Activated gamma-delta T cell treated with anti-CD3 and anti-CD28 coated beads, Interleukin-2, amount 50 U/mL, for 16 hours (primary cell): ENCODE measurements around the gene CDH5.

Source experiments
- DNase-seq: peaks from one replicate; pipeline ENCODE4 v3.0.0-alpha.2; 2020; ENCODE audit warnings: low read depth

The CDH5 gene

DNA sequence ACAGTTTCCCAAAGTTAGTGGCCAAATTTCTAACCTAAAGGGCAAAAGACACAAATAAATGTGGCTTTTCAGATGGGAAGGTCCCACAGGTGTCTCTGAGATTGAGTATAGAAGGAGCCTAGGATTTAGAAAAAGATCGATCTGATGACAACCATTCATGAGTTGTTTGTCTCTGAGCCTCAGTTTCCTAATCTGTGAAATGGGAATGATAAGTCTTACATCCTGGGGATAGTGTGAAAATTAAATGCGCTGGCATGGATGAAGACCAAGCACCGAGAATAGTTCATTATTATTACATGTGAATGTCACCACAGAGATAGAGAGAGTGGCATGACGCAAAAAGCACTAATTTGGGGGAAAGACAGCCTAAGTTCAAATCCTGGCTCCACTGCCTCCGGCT is 7.2 kb downstream of the CDH5 start:
- no peak for DNase-seq

DNA sequence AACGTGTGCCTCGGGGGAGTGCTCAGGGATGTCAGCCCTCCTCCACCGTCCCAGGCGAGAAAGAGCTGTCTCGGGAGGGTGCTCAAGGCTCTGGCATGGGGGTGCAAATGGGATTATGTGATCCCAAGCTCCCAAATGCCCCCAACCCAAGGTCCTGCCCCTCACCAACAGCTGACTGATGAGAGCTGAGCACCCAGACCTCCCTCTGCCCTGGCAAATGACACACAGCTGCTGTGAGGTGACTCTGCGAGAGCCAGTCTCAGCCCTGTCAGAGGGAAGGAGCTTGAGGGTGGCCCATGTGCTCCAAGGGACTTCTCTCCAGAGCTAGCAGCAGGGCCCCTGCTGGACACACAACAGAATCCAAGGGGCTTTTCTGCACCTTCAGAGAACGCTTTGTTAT is 7.7 kb downstream of the CDH5 start:
- no peak for DNase-seq

DNA sequence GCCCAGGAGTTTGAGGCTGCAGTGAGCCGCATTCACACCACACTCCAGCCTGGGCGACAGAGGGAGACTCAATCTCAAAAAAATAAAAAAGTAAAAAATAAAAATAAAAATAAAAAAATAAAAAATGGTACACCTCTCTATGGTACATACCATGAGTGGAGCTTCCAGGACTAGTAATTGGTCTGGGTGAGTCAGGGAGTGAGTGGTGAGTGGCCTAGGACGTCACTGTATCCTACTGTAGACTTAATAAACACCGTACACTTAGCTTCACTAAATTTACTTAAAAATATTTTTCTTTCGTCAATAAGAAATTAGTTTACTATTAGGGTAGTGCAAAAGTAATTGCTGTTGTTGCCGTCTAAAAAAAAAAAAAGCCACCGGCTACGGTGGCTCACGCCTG is 9.0 kb downstream of the CDH5 start:
- no peak for DNase-seq

DNA sequence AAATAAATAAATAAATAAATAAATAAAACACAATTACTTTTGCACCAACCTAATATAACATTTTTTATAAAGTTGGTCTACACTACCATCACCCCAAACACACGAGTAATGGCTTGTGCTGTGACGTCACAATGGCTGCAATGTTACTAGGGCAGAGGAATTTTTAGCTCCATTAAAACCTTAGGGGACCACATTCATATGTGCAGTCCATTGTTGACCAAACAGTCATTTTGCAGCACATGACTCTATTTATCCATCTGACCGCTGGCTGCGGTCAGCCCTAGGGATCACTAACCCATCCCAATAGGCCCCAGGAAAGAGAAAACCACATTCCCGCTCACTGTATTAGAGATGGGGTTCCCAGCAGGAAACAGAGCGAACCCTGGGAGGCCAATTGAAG is 9.6 kb downstream of the CDH5 start:
- DNase-seq, result no peak

DNA sequence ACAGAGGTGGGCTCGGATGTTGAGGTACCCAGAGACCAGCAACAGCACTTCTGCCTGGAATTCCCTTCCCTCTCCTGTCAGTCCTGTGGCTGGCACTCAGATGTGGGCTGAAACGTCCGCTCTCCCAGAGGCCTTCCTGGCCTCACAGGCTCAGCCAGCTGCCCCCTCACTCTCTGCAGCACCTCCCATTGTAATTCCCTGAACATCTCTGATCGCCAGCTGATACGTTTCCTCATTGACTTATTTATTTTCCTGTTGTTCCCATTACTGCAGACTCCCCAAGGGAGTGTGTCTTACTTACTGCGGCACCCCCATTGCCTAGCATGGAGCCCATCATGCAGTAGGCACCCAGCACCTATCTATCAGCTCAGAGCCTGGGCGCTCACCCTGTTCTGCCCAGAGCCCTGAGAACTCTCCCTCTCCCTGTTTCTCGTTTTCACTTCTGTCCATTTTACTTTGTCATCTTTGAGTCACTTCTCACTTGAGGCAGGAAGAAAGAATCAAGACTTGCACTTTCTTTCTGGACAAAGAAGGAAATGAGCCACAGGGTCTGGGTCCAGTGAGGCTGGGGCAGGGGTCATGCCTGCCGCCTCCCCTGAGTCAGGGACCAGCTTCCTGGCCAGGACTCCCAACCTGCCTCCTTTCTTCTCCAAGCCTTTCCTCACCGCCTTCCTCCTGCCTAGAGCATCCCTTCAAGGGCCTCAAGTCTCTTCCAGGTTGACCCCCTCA is 10.2 kb downstream of the CDH5 start:
- no peak for DNase-seq

DNA sequence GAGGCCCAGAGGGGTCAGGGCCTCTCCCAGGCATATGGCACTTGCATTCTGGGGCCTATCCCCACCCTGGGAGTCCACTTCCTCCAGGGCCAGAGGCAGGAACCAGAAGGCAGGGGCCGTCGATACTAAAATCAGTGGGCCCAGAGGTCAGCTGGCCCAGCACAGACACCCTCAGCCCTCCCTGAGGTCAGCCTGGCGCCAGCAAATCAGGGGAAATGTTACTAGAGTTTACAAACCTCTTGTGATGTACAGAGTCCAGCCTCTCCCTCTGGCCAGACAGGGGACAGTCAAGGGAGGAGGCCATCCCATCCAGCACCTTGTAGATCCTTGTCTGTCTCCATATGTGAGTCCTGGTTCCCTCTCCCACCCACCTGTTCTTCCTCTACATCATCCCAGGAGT is 10.8 kb downstream of the CDH5 start:
- no peak for DNase-seq

DNA sequence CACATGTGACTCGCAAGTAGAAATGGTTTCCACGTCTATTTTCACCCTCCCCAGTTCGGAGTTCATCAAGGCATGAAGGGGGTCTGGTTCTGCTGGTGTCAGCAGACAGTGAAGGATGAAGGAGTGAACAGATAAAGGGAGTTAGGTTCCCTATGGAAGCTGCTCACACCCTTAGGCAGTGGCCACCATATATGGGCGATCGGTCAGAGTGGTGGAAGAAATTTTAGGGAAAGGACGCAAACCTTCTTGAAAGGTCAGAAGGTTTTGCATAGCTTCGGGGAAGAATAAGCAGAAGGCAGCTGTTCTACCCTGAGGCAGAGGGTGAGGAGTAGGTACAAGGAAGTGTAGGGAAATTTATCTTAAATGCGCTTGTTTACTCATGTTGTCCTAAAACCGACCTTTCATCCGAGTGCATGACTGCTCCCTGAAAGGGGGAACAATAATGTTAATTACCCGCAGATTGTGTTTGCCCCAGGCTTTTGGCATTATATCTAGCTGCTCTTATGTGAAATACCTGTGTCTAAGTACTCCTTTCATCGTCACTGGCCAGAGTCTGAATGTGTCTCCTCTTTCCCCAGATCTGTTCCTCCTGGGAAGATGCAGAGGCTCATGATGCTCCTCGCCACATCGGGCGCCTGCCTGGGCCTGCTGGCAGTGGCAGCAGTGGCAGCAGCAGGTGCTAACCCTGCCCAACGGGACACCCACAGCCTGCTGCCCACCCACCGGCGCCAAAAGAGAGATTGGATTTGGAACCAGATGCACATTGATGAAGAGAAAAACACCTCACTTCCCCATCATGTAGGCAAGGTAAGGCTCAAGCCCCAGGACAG is 12.5 kb downstream of the CDH5 start:
- no peak for DNase-seq

DNA sequence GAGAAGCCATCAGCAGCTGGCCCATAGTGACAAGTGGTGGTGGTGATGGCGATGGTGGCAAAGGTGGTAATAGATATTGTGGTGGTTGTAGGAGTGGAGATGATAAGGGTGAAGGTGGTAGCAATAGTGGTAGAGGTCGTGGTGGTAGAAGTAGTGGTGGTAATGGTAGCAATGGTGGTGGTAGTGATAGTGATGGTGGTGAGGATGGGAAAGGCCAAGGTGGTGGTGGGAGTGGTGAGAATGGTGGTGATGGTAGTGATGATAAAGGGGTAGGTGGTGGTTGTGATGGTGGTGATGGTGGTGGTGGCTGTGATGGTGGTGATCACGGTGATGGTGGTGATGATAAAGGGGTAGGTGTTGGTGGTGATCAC is 13.1 kb downstream of the CDH5 start:
- DNase-seq, result no peak

DNA sequence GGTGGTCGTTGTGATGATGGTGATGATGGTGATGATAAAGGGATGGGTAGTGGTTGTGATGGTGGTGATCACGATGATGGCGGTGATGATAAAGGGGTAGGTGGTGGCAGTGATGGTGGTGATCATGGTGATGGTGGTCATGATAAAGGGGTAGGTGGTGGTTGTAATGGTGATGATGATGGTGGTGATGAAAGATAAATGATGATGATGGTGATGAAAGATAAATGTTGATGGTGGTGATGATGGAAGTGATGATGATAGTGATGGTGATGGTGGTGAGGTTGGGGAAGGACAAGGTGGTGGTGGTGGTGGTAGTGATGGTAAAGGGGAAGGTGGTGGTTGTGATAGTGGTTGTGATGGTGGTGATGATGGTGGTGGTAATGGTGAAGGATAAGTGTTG is 13.9 kb downstream of the CDH5 start:
- no peak for DNase-seq

DNA sequence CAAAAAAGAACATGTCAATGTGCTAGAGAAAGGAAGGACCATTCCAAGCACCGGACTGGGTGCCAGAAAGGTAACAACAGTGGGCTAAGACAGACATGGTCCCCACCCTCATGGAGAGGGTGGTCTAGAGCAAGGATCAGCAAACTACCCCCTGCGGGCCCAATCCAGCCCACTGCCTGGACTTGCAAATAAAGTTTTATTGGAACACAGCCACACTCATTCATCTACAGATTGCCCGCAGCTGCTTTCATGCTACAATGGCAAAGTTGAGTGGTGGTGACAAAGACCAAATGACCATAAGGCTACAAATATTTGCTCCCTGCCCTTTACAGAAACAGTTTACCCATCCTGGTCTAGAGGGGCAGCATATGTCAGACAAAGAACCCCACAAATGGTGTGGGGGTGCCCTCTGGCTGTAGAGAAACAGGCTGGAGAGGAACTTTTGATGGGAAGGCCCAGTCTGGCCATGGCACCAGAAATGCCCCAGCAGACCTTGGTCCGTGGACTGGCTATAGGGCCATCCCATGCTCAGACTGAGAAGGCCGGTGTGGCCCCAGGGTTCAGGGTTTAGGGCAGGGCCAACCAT is 15.2 kb downstream of the CDH5 start:
- no peak for DNase-seq

DNA sequence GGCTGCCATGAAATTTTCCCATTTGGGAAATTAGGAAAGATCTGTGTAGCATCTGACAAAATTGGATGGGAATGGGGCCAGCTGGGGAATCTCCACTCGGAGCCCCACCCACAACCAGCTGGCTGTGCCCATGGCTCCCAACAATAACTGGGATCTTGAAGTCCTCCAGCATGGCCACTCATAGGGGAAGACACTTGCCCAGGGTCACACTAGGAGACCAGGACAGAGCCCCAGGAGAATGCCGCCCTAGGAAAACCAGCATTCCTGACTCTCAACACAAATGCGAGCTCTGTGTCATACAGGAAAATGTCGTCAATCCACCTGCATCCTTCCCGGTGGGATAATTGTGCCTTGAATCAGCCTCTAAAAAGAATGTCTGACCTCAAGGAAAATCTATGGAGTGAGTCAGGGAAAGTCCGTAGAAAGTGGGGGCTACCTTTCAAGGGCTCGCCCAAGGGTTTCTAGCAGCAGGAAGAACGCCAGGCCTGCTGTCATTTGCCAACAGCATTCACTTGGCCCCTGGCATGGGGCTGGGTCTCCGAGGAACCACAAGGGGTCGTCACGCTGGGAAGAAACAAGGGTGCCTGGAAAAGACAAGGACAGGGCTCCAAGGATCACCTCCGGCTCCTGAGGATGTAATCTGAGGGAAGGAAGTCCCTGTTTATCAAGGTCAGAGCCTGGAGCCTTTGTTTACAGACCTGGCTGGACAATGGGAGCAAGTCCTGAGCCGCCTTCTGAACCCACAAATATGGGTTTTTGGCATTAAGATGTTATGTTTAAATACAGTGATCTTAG is 15.9 kb downstream of the CDH5 start:
- DNase-seq, result no peak

DNA sequence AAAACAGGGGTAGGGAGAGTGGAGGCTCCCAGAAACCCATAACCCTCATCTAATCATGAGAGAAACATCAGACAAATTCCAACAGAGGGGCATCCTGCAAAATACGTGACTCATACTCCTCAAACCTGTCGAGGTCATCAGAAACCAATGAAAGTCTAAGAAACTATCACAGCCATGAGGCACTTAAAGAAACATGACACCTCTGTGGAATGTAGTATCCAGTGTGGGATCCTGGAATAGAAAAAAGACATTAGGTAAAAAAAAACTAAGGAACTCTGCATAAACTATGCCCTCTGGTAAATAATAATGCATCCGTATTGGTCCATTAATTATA is 16.4 kb downstream of the CDH5 start:
- DNase-seq, result no peak

DNA sequence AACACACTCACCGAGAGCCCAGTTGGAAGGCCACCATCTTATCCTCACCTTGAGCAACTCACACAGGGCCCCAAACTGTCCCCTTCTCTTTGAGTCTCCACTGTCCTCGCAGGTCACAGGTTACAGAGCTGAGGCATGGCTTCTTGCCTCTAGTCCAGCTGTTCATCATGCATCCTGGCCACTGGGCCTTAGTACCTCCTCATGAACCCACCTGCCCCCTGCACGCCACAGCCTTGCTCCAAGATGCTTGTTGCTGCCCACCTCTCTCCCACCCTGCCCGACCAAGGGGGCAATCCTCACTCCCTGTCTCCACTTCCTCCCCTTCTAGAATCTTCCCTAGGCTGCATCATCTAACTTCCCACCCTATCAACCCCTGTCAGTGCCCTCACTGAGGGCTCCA is 17.1 kb downstream of the CDH5 start:
- no peak for DNase-seq

DNA sequence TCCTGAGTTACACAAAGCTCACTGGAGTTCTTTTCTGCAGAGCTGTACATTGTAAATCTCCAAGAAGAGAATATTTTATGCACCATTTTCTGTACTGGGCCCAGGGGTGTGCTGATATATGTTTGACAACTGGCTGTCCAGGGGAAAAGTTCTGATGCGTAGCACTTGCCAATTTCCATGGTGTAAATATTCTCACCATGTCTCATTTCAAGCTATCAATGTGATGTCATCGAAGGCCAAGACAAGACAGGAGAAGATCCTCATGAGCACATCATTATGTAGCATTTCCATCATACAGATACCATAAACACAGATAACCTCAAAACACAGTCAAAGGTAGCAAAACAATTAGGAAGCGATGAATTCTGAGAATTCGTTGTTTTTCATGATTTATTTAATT is 18.9 kb downstream of the CDH5 start:
- DNase-seq, result no peak

DNA sequence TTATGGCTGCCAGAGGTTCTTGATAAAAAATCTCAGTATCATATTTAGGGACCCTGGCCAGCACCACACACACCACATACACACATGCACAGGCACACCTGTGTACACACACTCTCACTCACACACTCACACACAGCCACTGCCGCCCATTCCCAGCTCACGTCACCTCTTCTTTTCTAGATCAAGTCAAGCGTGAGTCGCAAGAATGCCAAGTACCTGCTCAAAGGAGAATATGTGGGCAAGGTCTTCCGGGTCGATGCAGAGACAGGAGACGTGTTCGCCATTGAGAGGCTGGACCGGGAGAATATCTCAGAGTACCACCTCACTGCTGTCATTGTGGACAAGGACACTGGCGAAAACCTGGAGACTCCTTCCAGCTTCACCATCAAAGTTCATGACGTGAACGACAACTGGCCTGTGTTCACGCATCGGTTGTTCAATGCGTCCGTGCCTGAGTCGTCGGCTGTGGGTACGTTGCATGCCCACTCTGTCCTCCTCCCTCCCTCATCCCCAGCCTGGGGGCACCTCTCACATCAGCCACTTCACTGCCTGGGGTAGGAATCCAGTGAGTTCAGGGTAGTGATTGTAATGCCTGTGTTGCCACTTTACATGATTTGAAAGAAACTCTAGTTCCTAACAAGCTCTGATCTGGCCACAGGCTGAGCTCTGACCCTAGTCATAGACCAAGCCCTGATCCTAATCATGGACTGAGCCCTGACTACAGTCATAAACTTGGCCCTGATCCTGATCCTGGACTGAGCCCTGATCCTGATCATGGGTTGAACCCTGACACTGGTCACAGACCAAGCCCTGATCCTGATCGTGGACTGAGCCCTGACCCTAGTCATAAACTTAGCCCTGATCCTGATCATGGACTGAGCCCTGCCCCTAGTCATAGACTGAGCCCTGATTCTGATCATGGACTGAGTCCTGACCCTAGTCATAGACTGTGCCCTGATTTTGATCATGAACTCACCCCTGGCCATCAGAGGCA is 20.4 kb downstream of the CDH5 start:
- DNase-seq, result no peak

DNA sequence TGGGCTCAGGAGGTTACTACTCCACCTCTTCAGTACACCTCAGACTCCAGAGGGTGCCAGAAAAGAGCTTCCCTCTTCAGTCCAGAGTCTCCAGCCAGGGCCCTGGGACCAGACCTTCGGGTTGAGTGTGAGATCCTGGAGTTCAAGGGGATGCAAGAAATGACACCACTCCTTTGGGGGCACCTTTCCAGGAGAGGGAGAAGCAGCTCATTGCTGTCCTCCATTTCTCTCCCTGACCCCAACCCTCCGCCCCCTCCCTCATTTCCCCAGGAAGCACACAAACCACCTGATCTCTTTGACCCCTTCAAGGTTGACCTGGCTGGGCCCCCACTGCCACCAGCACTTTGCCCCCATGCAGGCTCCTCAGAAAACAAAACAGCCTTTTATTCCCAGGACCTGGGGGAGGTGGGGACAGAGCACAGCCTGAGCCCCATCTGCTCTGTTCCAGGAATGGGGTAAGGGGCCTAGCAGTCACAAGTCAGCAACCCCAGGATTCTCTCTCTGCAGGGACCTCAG is 21.4 kb downstream of the CDH5 start:
- no peak for DNase-seq

DNA sequence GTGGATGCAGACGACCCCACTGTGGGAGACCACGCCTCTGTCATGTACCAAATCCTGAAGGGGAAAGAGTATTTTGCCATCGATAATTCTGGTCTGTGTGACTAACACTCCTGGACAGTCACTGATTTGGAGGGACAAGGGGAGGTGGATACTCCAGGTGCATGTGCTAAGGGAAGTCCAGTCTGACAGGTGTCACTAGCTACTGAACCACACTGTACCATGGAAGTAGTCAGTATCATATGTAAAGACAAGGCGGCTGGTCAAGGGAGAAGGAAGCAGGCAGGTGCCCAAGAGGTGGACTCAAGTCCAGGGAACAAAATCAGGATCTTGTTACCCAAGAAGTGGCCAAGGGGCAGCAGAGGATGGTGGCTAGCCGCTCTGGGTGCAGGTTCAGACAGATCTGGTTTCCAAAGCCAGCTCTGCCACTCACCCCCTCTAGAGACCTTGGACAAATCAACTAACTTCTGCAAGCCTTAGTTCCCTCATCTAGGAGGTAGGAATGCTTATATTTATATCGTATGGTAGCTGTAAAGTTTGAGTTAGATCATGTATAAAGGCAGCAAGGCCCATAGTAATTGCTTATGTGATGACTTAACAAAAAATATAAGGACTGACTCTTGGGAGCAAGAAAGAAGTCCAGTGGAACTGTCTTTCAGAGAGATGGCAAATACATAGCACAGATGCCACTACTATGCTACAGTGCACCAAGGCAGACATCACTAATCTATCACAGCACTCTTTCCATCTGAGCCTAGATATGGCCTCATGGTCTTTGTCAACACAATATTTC is 22.1 kb downstream of the CDH5 start:
- no peak for DNase-seq

DNA sequence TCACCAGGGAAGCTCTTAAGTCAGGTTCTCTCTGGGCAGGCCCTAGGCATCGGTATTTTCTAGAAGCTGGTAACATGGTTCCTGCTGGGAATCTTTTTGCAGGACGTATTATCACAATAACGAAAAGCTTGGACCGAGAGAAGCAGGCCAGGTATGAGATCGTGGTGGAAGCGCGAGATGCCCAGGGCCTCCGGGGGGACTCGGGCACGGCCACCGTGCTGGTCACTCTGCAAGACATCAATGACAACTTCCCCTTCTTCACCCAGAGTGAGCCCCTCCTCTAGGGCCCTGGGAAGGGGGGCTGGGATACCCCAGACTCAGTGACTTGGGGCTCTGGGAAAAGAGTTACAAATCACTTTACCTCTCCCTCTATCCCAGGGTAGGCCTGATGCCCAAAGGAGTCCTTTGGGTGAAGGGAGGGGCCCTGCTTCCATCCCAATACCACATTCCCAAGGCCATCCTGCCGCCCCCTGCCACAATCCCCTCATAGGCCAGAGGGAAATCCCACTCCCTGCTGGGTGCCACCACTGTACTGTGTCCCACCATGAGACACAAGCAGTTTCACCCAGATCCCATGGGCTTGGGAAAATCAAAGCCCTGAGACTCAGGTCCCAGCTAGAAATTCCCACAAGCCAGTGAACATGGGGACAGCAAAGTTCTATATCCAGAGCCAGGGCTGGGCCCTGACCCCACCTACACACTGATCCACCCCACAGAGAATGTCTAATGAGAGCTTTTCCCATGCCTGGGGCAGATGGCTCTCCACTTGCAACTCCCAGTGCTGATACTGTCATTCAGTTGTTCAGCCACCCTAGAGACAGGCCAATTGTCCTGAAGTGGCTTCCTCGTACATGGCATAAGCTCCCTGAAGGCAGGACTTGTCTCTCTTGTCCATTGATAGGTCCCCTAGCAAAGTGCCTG is 23.0 kb downstream of the CDH5 start:
- no peak for DNase-seq

DNA sequence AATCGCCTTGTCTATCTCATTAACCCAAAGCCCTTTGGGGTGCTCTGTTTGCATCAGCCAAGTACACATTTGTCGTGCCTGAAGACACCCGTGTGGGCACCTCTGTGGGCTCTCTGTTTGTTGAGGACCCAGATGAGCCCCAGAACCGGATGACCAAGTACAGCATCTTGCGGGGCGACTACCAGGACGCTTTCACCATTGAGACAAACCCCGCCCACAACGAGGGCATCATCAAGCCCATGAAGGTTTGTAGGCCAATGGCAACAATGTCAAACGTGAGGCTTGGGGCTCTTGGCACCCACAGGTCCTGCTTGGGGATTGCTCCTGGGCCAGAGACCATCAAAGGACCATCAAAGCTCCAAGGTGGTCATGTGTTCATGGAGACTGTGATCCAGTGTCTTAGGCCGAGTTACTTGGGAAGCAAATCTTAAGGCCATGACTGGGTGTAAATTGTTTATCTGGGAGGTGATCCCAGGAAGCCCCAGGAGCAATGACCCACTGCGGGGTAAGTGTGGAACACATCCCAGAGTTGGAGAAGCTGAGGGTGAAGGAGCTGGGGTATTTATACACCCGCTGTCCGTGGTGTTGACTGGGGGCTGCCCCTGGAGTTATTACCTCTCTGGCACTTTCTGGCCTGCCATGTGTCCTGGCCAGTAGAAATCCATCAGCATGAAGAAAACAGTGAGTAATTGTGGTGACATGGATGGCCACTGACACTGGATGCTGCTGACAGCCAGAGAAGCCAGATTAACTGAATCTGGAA is 24.0 kb downstream of the CDH5 start:
- no peak for DNase-seq
